Ishikawa (cell line): ENCODE data around the gene MTUS2.

Experiments
- CEBPB ChIP-seq: IDR thresholded peaks from 2 replicates; pipeline ENCODE4 v1.6.1; 2012
- CREB1 ChIP-seq: IDR thresholded peaks from 2 replicates; pipeline ENCODE4 v1.6.1; 2012; ENCODE audit warnings: low read depth
- EGR1 ChIP-seq: IDR thresholded peaks from 2 replicates; pipeline ENCODE4 v1.6.1; 2012
- EP300 ChIP-seq: IDR thresholded peaks from 2 replicates; pipeline ENCODE4 v1.6.1; 2012; ENCODE audit warnings: borderline replicate concordance
- FOXM1 ChIP-seq: IDR thresholded peaks from 2 replicates; pipeline ENCODE4 v1.6.1; 2012; ENCODE audit warnings: low read depth, borderline replicate concordance
- MAX ChIP-seq: IDR thresholded peaks from 2 replicates; pipeline ENCODE4 v1.6.1; 2012
- NFIC ChIP-seq: IDR thresholded peaks from 2 replicates; pipeline ENCODE4 v1.6.1; 2012
- RAD21 ChIP-seq: IDR thresholded peaks from 2 replicates; pipeline ENCODE4 v1.6.1; 2012; ENCODE audit warnings: low read depth
- REST ChIP-seq: IDR thresholded peaks from 2 replicates; pipeline ENCODE4 v1.6.1; 2012; ENCODE audit warnings: low read depth, mild to moderate bottlenecking
- TAF1 ChIP-seq: IDR thresholded peaks from 2 replicates; pipeline ENCODE4 v1.6.1; 2012; ENCODE audit warnings: low read depth, mild to moderate bottlenecking
- TCF12 ChIP-seq: IDR thresholded peaks from 2 replicates; pipeline ENCODE4 v1.6.1; 2012; ENCODE audit warnings: low read depth
- TEAD4 ChIP-seq: IDR thresholded peaks from 2 replicates; pipeline ENCODE4 v1.6.1; 2012
- USF1 ChIP-seq: IDR thresholded peaks from 2 replicates; pipeline ENCODE4 v1.6.1; 2012
- YY1 ChIP-seq: IDR thresholded peaks from 2 replicates; pipeline ENCODE4 v1.6.1; 2012; ENCODE audit warnings: low read depth
- ZBTB7A ChIP-seq: IDR thresholded peaks from 2 replicates; pipeline ENCODE4 v1.6.1; 2012; ENCODE audit warnings: low read depth

MTUS2 gene

GRCh38 chr13:29383476-29383875 is 563.3 kb downstream of the MTUS2 start:
- TF ChIP-seq ZBTB7A: no peak
- no peak for TF ChIP-seq CREB1
- TF ChIP-seq TEAD4: no peak
- TF ChIP-seq TAF1: no peak
- TF ChIP-seq EGR1: no peak
- no peak for TF ChIP-seq MAX
- no peak for TF ChIP-seq RAD21
- TF ChIP-seq FOXM1: no peak
- no peak for TF ChIP-seq EP300
- TF ChIP-seq YY1: no peak

- no peak for TF ChIP-seq RAD21
- no peak for TF ChIP-seq TAF1
- TF ChIP-seq ZBTB7A: no peak
- no peak for TF ChIP-seq CREB1
Measured at GRCh38 chr13:29384466-29384865, 564.3 kb downstream of the MTUS2 start.

- TF ChIP-seq TAF1: no peak
- TF ChIP-seq MAX: no peak
- TF ChIP-seq TCF12: no peak
- no peak for TF ChIP-seq FOXM1
- TF ChIP-seq REST: no peak
- no peak for TF ChIP-seq ZBTB7A
- no peak for TF ChIP-seq RAD21
- TF ChIP-seq NFIC: no peak
- TF ChIP-seq CEBPB: no peak
- TF ChIP-seq YY1: no peak
- TF ChIP-seq TEAD4: no peak
Measured at GRCh38 chr13:29384871-29385270, 564.7 kb downstream of the MTUS2 start.

- TF ChIP-seq YY1 (no peak), USF1 (no peak), CEBPB (no peak), CREB1 (no peak), FOXM1 (no peak), MAX (no peak), RAD21 (no peak), EGR1 (no peak), NFIC (no peak), TCF12 (no peak), REST (no peak), TAF1 (no peak), EP300 (no peak)
Measured at GRCh38 chr13:29386246-29386645, 566.1 kb downstream of the MTUS2 start.

- TF ChIP-seq FOXM1: no peak
- TF ChIP-seq TCF12: no peak
- no peak for TF ChIP-seq ZBTB7A
- TF ChIP-seq MAX: no peak
- TF ChIP-seq TEAD4: no peak
- no peak for TF ChIP-seq EP300
Measured at GRCh38 chr13:29396446-29396845, 576.3 kb downstream of the MTUS2 start.

GRCh38 chr13:29397265-29397664 is 577.1 kb downstream of the MTUS2 start:
- no peak for TF ChIP-seq MAX
- no peak for TF ChIP-seq TEAD4
- no peak for TF ChIP-seq FOXM1
- no peak for TF ChIP-seq RAD21
- no peak for TF ChIP-seq REST
- no peak for TF ChIP-seq TAF1
- no peak for TF ChIP-seq ZBTB7A
- TF ChIP-seq TCF12: no peak
- no peak for TF ChIP-seq CEBPB
- no peak for TF ChIP-seq NFIC
- no peak for TF ChIP-seq EGR1
- TF ChIP-seq EP300: no peak
- TF ChIP-seq YY1: no peak
- TF ChIP-seq CREB1: no peak
- TF ChIP-seq USF1: no peak
